ENCODE data around the gene DEFB116. TPM values are rescaled to one million over a fixed set of nuclear protein-coding genes. Genes with fewer than 3 reads are reported as not detected.
"Not testable (repeated sequence)": the region's sequence is repeated elsewhere in the genome, so short reads cannot be mapped to it uniquely, and the experiment has no call there.

DEFB116 gene, protein sequence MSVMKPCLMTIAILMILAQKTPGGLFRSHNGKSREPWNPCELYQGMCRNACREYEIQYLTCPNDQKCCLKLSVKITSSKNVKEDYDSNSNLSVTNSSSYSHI
- polyA plus RNA-seq (2014; cell fraction: cytosol; rRNA removed) = not detected in 2 replicates
- polyA plus RNA-seq (2014; cell fraction: nucleus; rRNA removed) = not detected in 2 replicates

DNA sequence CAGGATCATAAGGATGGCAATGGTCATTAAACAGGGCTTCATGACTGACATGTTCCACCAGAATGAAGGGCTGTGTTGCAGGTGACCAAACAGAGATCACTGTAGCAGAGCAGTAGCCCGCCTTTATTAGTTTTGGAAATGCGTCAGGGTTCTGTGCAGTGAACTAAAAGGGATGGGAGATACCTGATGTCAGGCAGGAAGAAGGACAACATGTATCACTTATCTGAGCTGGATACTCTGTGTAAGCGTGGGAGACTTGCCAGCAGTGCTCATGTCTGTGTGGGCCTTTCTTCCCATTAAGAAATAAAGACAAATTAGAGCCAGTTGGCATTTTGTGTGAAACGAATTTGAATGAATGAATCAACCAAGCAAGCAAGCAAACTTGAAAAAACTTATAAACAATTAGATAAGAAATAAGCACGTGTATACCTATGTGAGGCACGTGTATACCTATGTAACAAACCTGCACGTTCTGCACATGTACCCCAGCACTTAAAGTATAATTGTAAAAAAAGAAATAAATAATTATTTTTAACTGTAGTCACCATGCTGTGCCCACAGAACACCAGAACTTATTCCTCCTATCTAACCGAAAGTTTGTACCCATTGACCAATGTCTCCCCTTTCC, at the start of gene DEFB116:
Gene DEFB116 (minus strand): TSS at position 51 of the 628 bp plus-strand sequence. CDS start 0 bp downstream, at position 51.
- no peak for DNase-seq (ENCODE audit: low spot score)

DNA sequence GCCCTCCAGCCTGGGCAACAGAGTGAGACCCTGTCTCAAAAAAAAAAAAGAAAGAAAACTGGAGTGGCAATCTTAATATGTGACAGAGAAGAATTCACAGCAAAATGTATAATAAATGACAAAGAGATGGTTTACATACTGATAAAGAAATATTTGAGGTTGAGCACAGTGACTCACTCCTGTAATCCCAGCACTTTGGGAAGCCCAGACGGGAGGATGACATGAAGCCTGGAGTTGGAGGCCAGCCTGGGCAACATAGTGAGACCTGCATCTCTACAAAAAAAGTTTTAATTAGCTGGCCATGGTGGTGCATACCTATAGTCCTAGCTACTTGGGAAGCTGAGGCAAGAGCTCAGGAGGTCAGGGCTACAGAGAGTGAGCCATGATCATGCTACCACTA, 47.6 kb upstream of the DEFB116 start:
- DNase-seq (ENCODE audit: low spot score) = no peak

DNA sequence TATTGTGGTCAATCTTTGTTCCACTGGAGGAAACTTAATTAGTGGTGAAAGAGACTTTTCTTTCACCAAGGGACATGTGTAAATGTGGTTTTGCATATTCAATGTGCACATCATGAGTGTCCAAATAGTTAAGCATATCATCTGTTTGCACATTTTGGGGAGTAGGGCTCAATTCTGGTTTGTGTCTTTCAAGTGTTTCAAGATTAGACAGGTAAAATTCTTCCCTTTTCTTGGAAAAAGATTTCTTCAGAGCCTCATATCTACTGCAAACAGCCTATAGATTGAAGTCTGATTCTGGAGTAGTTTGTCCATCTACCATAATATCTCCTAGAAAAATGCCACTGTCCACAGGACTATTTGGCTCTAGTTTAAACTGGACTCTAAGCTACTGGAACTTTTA, 33.1 kb upstream of the DEFB116 start:
- no peak for DNase-seq (ENCODE audit: low spot score)

DNA sequence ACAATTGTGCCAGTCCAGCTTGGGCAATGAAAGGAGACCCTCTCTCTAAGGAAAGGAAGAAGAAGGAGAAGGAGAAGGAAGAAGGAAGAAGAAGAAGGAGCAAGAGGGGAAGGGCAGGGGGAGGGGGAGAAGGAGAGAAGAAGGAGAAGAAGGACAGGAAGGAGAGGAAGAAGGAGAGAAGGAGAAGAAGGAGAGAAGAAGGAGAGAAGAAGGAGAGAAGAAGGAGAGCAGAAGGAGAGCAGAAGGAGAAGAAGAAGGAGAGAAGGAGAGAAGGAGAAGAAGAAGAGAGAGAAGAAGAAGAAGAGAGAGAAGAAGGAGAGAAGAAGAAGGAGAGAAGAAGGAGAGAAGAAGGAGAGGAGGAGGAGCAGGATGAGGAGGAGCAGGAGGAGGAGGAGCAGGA, 22.5 kb upstream of the DEFB116 start:
- DNase-seq (ENCODE audit: low spot score) = no peak

DNA sequence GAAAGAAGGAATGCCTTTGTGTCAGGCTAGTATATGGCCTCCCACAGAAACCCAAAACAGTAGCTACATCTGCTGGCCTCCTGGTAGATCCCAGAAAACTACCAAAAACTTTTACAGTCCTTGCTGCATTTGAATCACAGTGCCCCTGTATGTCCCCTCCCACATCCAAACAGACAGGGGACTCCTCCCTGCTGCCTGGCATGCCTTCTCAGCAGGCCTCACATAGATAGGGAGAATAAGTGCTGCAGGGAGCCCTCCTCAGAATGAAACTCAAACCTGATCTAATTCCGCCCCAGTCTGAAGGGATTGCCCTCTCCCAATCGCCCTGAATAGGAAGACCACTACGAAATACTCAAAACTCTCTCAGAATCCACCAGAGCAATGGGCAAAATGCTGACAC, 14.1 kb upstream of the DEFB116 start:
- DNase-seq (ENCODE audit: low spot score) = no peak

DNA sequence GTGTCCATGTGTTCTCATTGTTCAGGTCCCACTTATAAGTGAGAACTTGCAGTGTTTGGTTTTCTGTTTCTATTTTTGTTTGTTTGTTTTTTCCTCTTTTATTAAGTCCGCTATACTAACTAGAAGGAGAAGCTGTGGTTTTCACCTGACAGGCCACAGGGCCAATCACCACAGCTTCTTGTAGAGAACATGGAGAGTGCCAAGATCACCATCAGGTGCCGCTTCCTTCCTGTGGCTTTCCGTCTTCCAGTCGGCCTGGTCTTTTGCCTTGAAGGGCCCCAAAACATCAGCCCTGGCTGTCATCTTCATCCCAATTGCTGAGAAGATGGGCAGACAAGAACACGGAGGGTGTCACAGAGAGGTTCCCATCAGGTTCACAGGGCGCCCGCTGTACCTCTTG, 23.4 kb downstream of the DEFB116 start:
- not testable (repeated sequence) for DNase-seq (ENCODE audit: low spot score)

DNA sequence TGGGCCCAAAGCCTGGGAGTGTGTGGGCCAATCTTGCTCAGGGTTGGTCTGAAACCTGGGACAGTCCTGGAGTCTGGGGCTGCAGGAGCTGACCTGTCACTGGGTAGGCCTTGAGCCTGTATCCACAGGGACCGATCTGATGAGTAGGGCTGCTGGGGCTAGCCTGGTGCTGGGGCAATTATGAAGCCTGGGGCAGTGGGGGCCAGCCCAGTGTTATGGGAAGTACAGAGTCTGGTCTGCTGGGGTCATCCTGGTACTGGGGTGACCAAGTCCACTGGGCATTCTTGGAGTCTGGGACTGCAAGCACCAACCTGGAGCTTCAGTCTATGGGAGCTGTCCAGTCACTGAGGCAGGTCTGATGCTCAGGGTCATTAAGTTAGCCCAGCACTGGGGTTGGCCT, 30.2 kb downstream of the DEFB116 start:
- DNase-seq (ENCODE audit: low spot score) = no peak

DNA sequence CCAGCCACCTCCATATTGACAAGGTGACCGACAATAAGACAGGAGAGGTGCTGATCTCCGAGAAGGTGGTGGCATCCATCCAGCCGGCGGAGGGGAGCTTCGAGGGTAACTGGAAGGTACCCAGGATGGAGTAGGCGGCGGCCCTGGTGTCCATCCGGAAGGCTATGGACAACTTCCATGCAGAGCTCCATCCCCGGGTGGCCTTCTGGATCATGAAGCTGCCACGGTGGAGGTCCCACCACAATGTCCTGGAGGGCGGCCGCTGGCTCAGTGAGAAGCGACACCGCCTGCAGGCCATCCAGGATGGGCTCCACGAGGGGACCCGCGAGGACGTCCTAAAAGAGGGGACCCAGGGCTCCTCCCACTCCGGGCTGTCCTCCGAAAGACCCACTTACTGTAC, 33.9 kb downstream of the DEFB116 start:
- DNase-seq (ENCODE audit: low spot score) = no peak

DNA sequence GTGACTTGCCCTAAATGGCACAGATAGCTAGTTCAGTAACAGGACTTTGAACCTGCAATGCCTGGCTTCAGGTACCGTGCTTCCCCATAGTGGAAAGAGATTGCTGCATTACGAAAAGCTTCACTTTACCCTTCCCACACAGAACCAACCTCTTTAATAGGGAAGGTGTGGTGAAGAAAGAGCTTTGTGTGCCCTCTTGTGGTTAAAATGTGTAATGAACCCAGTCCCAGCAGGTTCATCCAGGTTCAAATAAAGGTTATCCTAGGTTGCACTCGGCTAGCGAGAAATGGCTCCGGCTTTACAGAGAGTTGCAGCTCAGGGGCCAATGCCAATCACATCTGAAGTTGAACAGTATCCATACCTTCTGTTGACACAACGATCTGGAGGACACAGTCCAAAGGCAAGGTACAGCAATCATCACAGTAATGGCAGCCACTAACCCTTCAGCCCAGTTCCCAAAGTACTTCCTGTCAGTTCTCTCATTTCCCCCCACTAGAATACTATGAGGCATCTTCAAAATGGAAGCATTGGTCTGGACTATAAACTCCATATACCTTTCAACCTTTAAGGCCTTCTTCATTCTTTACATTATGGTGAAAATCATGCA, 48.0 kb downstream of the DEFB116 start:
- peak; percentile 28 for DNase-seq (ENCODE audit: low spot score)

DNA sequence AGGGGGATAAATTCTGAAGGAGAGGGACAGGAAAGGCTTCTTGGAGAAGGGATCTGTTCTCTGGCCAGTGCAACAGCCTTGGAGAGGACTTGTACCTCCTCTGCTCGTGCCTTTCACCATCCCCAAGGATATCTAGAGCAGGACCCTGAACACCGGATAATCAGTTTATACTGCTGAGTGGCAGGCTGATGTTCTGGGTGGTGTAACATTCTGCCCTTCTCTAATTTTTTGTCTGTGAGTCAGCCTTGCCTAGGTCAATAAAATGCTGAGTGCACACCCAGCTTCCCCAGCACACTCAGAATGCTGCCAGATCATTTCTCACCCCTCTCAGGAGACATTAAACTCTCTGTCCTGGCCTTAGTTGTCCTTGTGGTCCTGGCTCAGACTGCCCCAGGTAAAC, 51.0 kb downstream of the DEFB116 start, which contains the start of gene DEFB115:
Gene DEFB115 (plus strand): TSS at position 301 of the 400 bp plus-strand sequence. CDS start 0 bp downstream, at position 301.
- no peak for DNase-seq (ENCODE audit: low spot score)

DNA sequence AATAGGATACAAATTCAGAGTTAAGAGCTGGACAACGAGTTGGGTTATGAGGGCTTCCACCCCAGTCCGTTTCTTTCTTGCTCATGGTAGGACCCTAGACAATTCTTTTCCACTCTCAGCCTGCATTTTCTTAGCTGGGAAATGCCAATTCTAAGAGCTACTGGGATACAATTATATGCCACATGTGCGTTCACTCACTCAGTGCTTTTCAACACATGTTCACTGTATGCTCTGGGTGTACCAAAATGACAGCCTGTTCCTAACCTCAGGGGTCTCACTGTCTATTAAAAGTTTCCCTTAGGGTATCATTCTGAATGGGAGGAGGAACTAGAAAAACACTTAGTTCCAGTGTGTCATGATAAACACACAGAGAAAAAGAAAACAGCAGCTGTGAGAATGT, 51.4 kb downstream of the DEFB116 start:
- DNase-seq (ENCODE audit: low spot score) = no peak

Small RNA genes within 50 kb of the gene (small RNA-seq; reads per million reads assigned to genes)
- gene RNA5SP480 = 0 reads per million in 2 experiments

Measured in SK-N-DZ (cell line).